NCI-H2107 treated with DMSO at 0.1 percent for 48 hours (cell line): ENCODE results near the gene NUPR2.
"Not testable (repeated sequence)": the region's sequence is repeated elsewhere in the genome, so short reads cannot be mapped to it uniquely, and the experiment has no call there.

Experiments
- DNase-seq: peaks from one replicate; lab custom pipeline; 2025; ENCODE audit not compliant: unreplicated experiment; lab: John Stamatoyannopoulos, UW

The NUPR2 gene

GRCh38 chr7:56115852-56116538, at the start of gene NUPR2:
TSS of gene NUPR2 (minus strand) at chr7:56116417. CDS start at chr7:56116314, 103 bp downstream.
- DNase-seq, result no peak

- DNase-seq, result no peak
Measured at GRCh38 chr7:56157238-56157790, 41.1 kb upstream of the NUPR2 start.

GRCh38 chr7:56131062-56131461, 14.8 kb upstream of the NUPR2 start:
- not testable (repeated sequence) for DNase-seq

- no peak for DNase-seq
Measured at GRCh38 chr7:56127241-56127975, 11.2 kb upstream of the NUPR2 start.

GRCh38 chr7:56125831-56126230, 9.6 kb upstream of the NUPR2 start:
- DNase-seq, result no peak

GRCh38 chr7:56124981-56125380, 8.8 kb upstream of the NUPR2 start:
- no peak for DNase-seq

GRCh38 chr7:56121440-56121839, 5.2 kb upstream of the NUPR2 start:
- no peak for DNase-seq

GRCh38 chr7:56112244-56112643, 4.0 kb downstream of the NUPR2 start:
- DNase-seq, result not testable (repeated sequence)

GRCh38 chr7:56110611-56111010, 5.6 kb downstream of the NUPR2 start:
- DNase-seq, result no peak

- no peak for DNase-seq
Measured at GRCh38 chr7:56107954-56108258, 8.3 kb downstream of the NUPR2 start.

GRCh38 chr7:56106108-56107073, 9.8 kb downstream of the NUPR2 start, which contains the start of gene CHCHD2:
TSS of gene CHCHD2 (minus strand) at chr7:56106476. CDS start at chr7:56106413, 63 bp downstream.
- peak; percentile 99 for DNase-seq

GRCh38 chr7:56105508-56105907, 10.7 kb downstream of the NUPR2 start:
- peak; percentile 28 for DNase-seq

GRCh38 chr7:56104138-56104537, 12.1 kb downstream of the NUPR2 start:
- DNase-seq, result not testable (repeated sequence)

GRCh38 chr7:56099653-56100052, 16.6 kb downstream of the NUPR2 start:
- no peak for DNase-seq

- not testable (repeated sequence) for DNase-seq
Measured at GRCh38 chr7:56098187-56099008, 17.8 kb downstream of the NUPR2 start.

- no peak for DNase-seq
Measured at GRCh38 chr7:56097700-56098099, 18.5 kb downstream of the NUPR2 start.

- DNase-seq, result peak; percentile 44
Measured at GRCh38 chr7:56092789-56093531, 23.3 kb downstream of the NUPR2 start, which contains the start of gene PHKG1. TSS of gene PHKG1 (minus strand) at chr7:56092952. CDS start at chr7:56088941, 4,011 bp downstream.

- not testable (repeated sequence) for DNase-seq
Measured at GRCh38 chr7:56092388-56092787, 23.8 kb downstream of the NUPR2 start.

- no peak for DNase-seq
Measured at GRCh38 chr7:56091591-56091990, 24.6 kb downstream of the NUPR2 start.
